SHP77 (cell line): ENCODE results near the gene BACH2.
"Not testable (repeated sequence)": the region's sequence is repeated elsewhere in the genome, so short reads cannot be mapped to it uniquely, and the experiment has no call there.

Experiments
- DNase-seq, 2 experiments: peaks; one replicate each; lab custom pipeline; 2025; lab: John Stamatoyannopoulos, UW

The BACH2 gene

DNA sequence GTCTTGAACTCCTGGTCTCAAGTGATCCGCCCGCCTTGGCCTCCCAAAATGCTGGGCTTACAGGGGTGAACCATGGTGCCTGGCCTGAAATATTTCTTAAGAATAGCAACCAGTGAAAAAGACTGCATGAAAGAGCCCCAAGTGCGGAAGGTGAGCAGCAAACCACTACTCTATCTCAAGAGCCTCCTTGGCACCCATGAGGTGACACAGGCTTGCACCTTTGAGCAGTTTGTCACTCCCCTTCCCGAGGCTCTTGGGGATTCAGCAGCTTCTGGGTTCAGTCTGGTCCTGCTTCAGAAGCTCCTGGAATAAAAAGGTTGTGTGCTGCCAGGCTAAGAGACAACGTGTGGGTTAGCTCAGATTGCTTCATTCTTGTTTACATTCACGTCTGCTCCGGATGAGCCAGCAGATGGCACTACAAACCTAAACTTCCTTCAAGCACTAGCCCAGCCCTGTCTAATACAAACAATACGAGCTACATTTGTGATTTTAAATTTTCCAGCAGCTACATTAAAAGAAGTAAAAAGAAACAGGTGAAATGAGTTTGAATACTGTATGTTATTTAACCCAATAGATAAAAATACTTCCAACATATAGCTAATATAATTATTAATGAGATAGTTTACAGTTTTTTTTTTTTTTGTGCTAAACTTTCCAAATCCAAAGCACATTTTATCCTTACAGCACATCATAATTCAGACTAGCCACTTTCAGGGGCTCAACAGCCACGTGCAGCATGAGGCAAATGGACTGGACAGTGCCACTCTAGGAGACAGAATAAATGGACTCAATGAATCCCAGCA lies 356.2 kb downstream of the BACH2 start:
- DNase-seq: peak; percentile 58 to 80

DNA sequence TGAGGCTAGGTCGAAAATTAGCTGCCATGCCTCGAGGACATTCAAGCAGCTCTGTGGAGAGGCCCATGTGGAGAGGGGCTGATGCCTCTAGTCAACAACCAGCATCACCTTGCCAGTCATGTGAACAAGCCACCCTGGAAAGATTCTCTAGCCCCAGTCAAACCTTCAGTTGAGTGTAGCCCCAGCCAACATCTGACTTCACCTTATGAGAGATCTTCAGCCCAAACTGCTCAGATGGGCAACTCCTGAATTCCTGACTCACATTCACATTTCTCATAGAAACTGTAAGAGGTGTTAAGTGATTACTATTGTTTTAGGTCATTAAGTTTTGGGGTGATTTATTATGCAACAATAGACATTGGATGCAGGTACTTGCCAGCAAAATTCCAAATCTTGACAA lies 357.5 kb downstream of the BACH2 start:
- no peak for DNase-seq

DNA sequence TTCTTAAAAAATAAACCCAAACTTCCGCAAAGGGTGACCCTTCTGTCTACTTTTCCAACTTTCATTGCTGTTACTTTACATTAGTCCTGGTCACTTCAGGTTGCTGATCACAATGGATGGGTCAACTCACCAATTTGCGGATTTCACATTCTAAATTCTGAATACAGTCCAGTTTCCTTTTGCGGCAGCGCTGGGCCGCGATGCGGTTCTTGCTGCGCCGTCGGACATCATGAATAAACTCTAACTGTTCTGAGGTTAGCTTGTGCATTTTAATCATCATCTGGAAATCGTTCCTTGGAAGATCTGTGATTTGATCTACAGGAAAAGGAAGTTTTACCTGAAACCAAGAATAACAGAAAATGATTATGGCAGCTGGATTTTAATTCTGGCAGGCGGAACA lies 358.6 kb downstream of the BACH2 start:
- no peak for DNase-seq

DNA sequence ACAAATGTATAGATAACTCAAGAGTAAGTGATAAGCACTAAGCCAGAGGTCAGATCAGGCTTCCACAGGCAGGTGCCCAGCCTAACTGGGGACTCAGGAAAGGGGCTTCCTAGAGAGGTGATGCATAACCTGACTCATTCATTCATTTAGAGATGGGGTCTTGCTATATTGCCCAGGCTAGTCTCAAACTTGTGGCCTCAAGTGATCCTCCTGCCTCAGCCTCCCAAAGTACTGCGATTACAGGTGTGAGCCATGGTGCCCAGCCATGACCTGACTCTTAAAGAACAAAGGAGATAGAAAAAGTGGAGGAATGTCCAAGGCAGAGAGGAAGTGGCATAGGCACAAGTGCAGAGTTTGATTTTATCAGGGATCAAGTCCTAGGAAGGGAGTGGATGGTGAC lies 360.5 kb downstream of the BACH2 start:
- no peak for DNase-seq

DNA sequence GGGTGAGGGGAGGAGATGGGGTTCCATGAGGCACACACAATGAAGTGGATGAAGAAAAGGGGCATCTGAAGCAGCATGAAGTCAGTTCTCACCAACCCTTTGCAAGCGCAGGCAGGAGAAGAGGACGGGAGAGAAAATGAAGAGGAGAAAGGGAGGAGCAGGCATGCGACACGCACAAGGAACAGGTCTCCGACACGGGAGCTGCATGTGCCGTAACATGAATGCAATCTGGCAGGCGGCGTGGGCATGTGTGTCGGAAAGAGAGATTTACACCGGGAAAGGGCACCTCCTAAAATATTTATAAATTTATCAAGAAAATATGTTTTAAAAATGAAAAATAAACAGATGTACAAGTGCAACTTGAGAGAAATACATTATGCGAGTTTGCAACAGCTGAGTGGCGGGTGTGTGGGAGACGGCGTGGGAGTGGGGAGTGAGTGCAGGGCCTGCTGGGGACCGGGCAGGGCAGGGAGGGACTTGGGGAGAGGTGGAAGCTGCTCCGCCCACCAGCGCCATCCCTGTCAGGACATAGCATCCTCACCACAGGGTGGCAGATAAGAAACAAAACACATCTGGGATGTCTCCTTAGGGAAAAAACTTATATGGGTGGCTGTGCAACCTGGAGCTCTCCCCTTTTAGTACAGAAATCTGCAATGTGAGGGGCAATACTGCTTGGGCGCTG lies 361.8 kb downstream of the BACH2 start:
- no peak for DNase-seq

DNA sequence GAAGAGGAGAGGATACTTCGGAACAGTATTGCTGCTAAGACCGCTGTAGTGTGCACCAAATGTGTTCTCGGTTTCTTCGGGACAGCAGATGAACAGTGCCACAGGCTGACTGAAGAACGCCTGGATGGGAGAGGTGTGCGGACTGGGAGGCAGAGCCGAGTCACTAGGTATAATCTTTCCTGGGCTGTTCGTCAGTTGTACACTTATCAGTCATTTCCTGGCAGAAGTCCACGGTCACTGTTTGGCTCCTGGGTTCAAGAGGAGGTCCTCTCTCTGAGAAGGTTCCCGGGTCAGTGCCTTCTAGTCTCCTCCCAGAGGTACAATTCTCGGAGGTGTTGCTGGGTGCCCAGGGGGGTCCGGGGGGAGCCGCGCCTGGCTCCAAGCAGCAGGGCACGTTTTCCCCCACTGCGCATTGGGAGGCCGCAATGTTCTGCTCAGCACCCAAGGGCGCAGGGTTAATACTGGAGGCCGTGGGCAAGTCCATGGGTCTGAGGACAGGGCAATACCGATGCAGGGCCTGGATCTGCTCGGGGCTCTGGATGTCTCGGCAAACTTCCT lies 364.3 kb downstream of the BACH2 start:
- no peak for DNase-seq

DNA sequence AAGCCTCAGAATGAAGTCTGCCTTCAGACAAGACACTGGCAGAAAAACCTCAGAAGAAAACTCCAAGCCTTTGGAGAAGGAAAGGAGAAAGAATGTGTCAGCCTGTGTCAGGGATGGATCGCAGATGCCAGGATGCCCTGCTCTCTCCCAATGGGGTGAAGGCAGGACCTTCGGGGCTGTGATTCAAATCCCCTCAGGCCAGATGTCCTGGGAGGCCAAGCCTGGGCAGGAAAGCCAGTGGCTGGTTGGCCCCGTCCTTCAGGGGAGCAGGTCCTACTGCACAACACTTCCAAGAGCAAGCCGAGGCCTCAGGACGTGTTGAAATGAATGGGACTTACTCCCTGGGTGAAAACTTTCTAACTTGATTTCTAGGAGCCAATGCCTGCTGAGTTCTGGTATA lies 365.9 kb downstream of the BACH2 start:
- DNase-seq: no peak

DNA sequence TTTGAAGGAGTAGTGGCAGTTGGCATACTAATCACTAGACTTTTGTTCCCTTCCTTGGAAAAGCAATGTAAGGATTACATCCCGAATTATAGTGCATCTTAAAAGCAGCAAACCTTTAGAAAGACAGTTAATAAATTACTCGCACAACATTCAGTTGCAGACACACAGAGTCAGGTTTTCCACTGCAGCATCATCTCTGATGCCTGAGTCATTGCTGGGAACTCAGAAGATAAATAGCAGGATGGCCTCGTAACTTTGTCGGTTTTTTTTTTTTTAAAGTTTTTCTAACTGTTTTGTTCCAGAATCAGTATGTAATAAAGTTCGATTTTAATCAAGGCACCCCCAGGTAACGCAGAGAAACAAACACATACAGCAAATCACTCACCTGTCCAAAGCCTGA lies 368.0 kb downstream of the BACH2 start:
- DNase-seq: no peak

DNA sequence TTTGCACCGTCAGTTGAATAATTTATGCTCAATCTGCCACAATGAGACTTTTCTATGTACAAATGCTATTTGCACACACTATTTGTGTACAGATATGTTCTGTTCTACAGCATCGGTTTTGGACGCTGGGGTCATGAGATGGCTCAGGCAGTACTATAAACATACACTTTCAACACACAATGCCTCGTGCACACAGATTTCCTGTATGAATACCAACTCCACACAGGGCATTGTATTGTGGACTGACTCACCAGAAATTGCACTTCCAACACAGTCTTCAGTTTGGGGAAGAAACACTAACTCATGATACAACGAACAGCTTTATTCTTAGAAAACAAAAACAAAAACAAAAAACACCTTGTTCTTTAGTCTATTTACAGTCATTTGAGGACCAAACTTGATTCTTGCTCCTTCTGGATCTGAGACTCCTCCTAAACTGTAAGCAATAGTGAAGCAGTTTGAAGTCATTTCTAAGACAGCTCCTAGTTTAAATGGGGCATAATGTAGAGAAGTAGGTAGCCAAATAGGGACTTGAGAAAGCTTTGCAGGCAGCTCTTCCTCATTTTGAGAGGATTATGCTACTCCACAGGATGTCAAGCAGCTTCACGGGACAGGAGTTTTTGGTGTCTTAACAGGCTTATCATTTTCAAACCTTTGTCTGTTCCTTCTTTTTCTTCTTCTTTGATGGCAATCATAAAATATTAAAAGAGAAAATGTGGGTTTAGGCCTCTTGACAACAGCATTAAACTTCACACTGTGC lies 368.7 kb downstream of the BACH2 start:
- no peak for DNase-seq

DNA sequence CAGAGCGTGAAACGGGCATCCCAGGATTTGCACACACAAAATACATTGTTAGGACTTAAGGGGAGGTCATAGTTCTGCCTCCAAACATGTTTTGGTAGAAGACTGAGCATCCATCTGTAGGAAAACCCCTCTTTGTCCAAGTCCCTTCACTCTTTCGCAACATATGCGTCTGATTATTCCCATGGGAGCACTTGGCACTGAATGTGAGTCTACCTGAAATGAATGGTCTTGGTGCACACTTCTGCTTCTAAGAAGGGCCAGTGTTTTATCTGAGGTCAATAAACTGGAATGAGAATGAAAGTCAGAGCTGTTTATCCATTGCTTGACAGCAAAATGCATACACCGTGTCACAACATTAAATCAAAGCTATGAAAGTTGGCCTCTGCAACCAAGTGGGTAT lies 369.4 kb downstream of the BACH2 start:
- no peak for DNase-seq

DNA sequence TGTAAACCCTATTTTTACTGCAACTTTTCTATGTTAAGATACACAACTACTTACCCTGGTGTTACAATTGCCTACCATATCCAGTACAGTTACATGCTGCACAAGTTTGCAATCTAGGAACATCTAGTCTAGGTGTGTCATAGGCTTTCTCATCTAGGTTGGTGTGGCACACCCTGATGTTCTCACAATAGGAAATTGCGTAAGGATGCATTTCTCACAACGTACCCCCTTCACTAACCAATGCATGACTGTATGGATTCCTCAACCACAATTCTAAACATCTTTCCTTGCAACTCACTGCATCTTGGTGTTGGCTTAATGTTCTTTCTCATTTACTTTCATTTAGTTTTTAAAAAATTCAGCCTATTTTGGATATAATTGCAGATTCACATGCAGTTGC lies 370.8 kb downstream of the BACH2 start:
- no peak for DNase-seq

DNA sequence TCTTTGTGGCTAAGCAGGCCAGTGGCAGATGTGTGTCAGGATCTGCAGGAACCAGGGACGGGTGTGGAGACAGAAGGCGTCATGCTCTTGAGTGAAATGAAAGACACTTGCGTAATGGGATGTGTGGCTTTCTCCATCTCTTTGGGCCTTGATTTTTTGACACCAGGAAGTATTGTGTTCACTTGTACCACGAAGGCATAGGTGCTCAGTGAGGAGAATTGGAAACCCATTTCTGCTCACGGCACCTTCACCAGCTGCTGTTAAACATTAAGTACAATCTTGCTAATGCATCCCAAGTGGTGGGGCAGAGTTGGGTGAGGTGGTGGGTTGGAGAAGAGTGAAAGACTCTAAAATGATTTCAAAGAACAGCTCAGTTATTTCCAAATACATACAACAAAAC lies 372.4 kb downstream of the BACH2 start:
- DNase-seq: no peak

DNA sequence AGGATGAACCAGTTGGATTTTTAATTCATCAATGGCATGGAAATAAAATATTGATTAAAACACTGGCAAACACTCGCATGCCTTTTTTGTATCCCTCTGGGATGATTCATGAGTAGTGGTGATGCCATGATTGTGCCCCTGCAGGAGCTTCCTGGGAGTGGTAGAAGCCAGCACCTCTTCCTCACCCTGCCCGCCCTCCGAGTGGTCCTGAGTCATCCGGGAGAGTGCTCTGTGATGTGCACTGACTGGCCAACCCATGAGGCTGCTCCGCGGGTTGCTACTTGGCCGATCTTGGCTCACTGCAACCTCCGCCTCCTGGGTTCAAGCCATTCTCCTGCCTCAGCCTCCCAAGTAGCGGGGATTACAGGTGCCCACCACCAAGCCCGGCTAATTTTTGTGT lies 375.0 kb downstream of the BACH2 start:
- no peak for DNase-seq

DNA sequence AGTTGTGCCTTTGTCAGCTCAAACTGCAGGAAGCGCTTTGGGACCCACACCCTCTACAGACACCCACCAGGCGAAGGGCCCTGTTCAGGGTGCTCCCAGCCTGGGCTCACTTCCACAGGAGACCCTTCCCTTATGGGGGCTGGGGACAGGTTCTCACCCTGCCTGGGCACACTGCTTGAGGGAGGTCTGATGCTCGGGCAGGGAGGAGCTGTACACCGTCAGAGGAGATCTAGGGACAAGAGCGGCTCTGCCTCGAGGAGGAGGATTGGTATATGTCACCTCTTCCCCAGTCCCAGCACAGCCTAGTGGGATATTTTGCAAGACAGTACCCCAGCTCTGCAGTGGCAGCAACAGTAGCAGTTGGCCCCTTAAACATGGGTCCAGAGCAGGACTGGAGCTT lies 375.4 kb downstream of the BACH2 start:
- no peak for DNase-seq

DNA sequence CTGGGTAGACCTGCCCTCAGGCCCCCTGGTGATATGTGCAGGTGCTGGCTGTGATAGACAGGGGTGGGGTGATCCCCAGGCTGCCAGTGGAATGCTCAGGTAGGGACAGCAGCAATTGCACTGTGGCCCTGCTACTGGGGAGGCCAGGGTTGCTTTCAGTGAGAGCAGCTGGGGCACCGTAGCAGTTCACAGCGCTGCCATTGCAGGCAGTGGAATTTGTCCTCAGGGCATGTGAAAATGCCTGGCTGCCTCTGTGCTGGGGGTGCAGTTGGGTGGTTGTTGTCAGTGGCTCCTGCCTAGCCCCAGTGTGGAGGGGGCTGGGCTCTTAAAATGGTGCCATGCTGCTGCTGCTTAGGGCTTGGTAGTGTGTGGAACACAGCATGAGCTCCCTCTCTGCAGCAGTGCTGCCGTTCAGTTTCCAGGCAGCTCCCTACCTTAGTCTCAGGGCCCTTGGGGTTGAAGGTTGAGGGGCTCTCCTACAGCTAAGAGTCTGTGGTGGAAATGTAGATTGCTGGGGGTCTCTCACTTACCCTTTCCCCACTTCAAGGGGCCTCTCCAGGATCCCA lies 378.8 kb downstream of the BACH2 start:
- DNase-seq: no peak

DNA sequence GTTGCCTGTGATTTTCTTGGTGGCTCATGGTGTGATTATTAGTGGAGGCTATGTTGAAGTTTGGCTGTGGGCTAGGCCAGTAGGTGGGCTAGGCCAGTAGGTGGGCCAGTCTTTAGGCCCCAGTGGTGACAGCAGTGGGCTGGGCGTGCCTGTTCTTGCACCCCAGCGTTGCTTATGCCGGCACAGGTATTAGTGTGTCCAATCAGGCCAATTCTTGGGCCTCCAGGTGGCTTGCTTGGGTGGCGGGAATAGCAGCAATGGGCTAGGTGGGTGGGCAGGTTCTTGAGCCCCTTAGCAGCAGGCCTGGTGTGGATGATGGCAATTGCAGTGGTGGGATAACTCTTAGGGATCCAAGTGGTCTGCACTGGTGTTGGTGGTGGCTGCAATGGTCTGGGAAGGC lies 379.4 kb downstream of the BACH2 start:
- no peak for DNase-seq

DNA sequence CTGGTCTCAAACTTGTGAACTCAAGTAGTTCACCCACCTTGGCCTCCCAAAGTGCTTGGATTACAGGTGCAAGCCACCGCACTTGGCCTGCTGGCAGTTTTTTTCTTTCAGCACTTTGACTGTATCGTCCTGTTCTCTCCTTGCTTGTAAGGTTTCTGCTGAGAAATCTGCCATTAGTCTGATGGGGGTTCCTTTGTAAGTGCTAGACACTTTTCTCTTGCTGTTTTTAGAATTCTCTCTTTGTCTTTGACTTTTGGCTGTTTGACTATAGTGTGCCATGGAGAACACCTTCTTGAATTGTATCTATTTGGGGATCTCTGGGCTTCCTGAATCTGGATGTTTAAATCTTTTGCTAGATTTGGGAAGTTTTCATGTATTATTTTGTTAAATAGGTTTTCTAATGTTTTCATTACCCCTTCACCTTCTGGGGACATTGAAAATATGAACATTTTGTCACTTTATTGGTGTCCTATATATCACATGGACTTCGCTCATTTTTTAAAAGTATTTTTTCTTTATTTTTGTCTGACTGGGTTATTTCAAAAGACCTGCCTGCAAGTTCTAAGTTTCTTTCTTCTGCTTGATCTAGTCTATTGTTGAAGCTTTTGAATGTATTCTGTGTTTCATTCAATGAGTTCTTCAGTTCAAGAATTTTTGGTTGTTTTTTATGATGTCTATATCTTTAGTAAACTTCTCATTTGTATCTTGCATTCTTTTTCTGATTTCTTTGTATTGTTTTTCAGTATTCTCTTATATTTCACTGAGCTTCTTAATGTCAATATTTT lies 380.3 kb downstream of the BACH2 start:
- DNase-seq: no peak

DNA sequence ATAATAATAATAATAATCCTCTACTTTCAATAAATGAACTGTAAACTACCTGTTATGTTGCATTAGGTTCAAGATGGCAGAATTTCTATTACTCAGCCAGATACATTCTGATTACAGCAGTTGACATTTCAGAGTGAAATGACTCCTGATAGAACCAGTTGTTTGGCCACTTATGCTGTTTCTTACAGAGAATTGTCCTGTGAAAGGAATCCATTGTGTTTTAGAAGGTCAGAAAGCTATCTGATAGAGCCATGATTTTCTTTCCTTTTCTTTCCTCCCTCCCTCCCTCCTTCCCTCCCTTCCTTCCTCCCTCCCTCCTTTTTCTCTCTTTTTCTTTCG lies 385.8 kb downstream of the BACH2 start:
- no peak for DNase-seq

DNA sequence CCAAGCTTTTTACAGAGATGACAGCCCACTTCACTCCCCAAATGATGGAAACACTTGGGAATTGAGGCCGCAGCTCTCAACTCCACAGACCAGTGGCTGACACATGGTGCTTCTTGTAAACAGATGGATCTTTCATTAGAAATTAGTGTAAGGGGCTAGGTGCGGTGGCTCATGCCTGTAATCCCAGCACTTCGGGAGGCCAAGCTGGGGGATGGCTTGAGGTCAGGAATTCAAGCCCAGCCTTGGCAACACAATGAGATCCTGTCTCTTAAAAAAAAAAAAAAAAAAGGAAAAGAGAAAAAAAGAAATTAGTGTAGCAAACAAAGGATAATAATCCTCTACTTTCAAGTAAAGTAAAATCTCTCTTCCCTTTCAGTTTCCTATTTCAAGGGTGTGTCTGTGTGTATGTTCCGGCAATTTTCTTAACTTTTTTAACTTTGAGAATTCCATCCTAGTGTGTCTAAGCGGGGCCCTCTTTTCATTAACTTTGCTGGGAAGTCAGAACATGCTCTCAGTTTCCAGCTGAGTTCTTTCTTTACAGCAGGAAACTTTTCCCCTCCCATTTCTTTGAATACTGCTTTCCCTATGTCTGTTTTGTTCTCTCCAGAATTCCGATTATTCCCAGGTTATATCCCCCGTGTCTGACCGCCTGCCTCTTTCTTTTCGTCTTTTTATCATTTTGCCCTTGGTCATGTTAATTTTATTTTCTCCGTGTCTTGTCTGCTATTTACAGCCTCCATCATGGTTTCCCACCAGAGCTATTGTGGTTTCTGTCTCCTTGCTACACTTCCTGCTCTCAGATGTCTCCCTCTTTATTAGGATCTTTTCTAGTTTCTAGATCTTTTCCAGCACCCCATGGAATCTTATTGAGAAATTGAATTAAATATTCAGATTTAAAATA lies 386.4 kb downstream of the BACH2 start:
- DNase-seq: not testable (repeated sequence)

DNA sequence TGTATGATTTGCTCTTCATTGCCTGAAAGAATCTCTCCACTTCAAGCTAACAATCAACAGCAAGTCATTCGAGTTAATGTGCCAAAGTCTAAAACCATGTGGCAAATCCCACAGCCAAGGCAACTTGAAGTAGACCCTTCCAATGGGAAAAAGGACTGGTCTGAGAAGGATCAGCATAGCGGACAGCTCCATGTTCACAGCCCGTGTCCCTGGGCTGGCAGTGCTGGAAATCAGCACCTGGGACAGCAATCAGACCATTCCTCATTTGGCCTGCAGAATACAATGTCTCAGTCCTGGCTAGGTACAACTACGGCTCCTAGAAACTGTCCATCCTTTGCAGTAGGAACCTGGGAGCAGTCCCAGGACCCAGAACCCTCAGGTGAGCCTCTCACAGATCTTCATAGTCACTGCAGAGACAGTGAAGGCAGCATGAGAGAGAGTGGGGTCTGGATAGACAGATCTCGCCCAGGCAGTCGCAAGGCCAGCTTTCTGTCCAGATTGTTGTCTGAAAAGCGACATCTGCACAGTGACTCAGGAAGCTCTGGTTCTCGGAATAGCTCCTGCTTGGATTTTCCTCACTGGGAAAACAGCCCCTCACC lies 401.3 kb downstream of the BACH2 start:
- DNase-seq: no peak
